GF-D8 (cell line): ENCODE data around the gene CDCA7L.
"Not testable (repeated sequence)": the region's sequence is repeated elsewhere in the genome, so short reads cannot be mapped to it uniquely, and the experiment has no call there.

Experiments
- DNase-seq: peaks from one replicate; lab custom pipeline; 2025; lab: John Stamatoyannopoulos, UW

Gene CDCA7L

GRCh38 chr7:21944616-21945453, 864 bp downstream of the CDCA7L start:
- DNase-seq, result peak; percentile 54

DNA sequence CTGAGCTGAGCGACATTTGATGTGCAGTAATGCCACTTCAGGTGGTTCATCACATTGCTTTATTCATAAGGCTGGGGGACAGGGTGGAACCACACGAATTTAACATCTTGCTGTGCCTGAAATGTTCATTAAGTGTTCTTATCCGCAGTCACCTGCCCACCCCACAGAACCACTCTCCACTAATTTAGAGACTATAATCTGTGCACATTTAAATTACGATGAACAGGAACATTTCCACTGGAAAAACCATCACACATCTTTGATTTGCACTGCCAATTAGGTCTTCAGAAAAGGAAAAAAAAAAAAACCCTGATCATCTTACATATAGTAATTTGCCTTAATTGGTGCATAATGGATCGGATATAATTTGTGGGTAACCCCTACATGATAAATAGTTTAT, 2.3 kb downstream of the CDCA7L start:
- DNase-seq, result no peak

DNA sequence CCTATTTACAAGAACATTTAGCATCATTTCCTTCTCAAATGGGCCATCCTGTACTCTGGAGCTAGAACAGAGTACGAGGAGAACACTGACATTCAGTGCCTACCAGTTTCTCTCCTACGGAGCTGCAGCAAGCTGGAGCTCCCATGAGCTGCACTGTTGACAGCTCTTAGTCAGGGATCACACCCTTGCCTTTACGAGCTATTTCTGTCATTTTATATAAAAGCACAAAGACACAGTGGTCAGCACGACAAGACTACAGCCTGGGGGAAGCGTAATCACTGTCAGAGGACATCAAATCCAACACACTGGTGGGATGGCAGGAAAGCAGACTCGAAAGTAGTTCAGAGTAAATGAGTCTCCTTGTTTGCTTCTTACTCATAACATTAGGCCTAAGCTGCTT, 2.7 kb downstream of the CDCA7L start:
- no peak for DNase-seq

- peak; percentile 78 for DNase-seq
Observed at GRCh38 chr7:21941611-21942141, 4.0 kb downstream of the CDCA7L start.

GRCh38 chr7:21939858-21940372, 5.8 kb downstream of the CDCA7L start:
- DNase-seq, result no peak

DNA sequence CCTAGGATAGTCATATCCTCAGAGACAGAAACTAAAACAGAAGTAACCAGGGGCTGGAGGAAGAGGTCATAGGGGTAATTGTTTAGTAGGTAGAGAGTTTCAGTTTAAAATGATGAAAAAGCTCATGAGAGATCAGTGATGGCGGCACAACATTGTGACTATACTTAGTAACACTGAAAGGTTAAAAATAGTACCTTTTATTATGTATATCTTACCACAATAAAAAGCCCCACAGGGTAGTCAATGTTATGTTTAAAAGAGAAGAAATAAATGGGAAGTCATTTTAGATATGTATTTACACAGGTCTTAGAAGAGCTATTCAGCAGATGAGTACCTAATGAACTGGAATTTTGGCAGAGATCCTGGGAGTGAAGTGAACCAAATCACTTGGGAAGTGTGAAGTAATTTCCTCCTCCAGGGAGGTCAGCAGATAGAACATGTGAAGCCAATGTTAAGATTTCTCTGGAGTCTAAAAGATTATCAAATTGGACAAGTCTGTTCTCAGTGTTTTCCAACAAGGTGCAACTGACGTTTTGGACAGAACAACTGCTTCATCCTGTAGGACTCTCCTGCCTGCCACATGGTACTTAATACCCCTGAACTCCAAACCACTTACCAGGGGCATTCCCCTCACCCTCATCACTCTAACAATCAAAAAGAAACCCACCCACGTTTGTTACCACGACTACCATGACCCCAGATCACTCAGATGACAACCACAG, 6.4 kb downstream of the CDCA7L start:
- DNase-seq, result no peak

DNA sequence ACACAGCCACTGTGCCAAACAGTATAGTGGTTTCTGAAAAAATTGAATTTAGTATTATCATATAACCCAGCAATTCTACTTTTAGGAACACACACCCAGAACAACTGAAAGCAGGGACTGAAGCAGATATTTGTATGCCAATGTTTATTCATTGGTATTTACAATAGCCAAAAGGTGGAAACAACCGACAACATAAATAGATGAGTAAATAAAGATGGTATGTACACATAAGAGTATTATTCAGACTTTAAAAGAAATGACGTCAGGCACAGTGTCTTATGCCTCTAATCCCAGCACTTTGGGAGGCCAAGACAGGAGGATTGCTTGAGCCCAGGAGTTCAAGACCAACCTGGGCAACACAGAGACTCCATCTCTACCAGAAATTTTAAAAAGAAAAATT, 7.2 kb downstream of the CDCA7L start:
- no peak for DNase-seq

DNA sequence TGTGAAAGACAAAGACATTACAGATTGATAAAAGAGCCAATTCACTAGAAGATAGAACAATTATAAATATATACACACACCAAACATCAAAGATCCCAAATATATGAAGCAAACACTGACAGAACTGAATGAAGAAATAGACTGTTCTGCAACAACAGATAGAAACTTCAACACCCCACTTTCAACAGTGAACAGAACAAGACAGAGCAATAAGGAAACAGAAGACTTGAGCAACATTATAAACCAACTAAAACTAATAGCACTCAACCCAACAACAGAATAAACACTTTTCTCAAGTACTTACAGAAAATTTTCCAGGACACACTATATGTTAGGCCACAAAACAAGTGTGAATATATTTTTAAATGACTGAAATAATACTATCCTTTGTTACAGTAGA, 10.9 kb downstream of the CDCA7L start:
- DNase-seq, result peak; percentile 49

GRCh38 chr7:21933293-21933692, 12.4 kb downstream of the CDCA7L start:
- DNase-seq, result not testable (repeated sequence)

- no peak for DNase-seq
Observed at GRCh38 chr7:21927693-21928092, 18.0 kb downstream of the CDCA7L start.

DNA sequence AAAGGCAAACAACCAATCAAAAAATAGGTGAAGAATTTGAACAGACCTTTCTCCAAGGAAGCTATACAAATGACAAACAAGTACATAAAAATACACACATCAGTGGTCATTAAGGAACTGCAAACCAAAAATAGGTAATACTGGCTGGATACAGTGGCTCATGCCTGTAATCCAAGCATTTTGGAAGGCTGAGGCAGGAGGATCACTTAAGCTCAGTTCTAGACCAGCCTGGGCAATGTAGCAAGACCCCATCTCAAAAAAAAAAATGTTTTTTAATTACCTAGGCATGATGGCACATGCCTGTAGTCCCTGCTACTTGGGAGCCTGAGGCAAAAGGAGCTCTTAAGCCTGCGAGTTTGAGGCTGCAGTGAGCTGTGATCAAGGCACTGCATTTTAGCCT, 19.3 kb downstream of the CDCA7L start:
- no peak for DNase-seq

DNA sequence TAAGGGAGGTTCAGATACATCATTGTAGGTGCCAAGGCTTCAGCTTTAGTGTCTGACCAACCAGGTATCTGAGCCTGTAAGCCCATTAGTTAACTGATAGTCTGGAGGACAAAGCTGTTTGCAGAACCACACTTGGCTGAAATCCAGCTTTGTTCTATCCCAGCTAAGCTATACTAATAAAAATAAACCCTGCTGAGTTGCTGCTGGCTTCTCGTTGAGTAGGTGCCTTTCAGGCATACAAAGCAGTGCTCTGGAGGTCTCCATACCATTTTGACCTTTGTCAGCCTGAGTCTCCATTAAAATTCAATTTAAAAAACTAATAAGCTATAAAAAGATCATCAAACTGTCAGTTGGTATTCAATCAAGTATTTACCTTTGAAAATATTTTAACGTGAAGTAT, 22.0 kb downstream of the CDCA7L start:
- no peak for DNase-seq

- DNase-seq, result no peak
Observed at GRCh38 chr7:21922605-21923004, 23.1 kb downstream of the CDCA7L start.

DNA sequence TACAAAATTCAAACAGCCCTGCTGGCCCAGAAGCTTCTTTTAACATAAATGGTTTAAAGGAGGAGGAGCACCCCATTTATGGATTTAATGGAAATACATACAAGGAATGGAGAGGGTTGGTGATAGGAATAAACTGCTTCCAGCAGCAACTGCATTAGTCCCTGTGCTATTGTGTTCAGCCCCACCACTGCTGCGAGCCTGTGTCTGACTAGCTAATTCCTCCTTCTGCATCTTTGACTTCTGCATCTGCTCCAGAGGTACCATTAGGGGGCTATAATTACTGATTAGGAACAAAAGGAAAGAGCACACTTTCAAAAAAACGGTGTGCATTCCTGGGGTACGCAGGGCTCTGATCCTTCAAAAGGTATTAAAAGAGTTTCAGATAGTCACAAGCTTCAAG, 24.8 kb downstream of the CDCA7L start:
- DNase-seq, result no peak

DNA sequence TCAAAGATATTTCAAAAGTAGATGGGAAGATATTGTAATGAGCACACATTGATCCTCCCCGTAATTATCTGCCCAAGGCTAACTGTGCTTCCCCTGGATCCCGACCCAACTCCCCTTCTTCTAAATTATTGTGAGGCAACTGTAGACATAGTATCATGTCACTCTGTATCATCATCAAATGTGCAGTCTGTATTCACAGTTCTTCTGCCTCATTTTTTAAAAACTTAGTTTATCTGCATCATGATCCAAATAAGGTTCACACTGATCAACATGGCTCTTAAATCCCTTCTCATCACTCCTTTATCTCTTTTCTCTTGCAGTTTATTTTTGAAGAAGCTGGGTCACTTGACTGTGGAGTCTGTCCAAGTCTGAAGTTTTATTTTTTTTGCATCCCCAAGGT, 27.5 kb downstream of the CDCA7L start:
- no peak for DNase-seq

DNA sequence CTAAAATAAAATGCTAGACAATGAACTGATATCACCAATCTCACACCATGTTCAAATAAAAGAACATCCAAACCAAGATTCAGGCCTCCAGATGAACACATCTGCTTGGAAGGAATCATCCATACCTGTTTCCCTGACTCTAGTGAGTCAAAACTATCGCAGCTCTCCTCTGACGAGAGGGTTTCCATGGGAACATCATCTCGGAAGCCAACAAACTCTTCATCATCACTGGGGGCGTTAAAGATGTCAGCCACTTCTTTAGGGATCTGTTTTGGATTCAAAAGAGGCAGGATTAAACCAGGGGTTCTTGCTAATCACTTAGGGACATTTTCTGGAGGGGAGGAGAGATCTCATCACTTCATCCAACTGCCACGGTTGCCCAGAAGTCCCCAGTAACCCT, 29.1 kb downstream of the CDCA7L start:
- no peak for DNase-seq

DNA sequence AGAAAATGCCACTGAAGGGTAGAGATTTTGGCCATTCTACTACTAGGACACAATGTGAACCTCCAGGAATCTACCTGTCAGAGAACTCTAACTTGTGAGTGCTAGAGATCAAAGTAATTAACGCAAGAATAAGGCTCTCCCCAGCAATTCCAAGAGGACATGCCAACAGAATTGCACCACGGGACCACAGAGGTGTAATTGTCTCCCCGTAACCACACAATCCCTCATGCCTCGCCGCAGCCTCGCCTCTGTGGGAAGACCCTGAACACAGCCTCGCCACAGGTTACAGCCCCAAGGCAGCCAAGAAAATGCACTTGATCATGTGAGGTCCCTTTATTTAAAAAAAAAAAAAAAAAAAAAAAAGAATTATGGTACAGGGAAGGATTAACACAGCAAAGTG, 29.5 kb downstream of the CDCA7L start:
- DNase-seq, result no peak

GRCh38 chr7:21915140-21915539, 30.6 kb downstream of the CDCA7L start:
- no peak for DNase-seq

DNA sequence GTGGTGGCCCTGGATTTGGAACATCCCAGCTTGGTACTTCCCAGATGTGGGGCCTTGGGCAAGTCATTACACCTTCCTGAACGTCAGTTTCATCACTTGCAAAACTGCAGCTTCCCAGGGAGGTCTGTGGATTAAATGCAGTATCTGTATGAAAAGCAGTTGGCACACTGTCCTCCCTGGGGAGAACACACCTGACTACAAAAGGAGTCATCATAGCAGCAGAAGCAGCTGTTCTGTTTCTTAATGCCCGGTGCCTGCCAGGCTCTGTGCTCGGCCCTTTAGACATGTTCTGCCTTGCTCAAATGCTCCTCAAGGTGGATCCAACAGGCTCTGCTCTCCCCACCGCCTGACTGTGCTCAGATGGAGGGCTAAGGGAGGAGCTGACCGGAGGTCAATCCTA, 31.0 kb downstream of the CDCA7L start:
- DNase-seq, result no peak

- DNase-seq, result no peak
Observed at GRCh38 chr7:21912931-21913780, 32.5 kb downstream of the CDCA7L start.

DNA sequence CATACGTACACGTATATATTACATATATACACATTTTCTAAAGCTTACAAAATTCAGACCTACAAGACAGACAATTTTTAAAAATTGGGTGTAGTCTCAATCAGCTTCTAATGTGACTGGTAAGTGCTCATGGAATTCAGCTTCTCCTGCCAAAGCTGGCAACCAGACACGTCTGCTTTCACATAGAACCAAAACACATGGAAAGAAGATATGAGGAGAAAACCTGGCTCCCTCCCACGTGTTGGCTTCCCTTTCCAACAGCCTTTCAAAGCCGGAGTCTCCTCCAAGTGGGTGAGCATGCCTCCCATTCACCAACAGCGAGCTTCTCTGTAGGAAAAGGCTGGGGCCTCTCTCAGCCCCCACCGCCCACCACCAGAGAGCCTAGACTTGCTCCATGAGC, 33.4 kb downstream of the CDCA7L start:
- no peak for DNase-seq

DNA sequence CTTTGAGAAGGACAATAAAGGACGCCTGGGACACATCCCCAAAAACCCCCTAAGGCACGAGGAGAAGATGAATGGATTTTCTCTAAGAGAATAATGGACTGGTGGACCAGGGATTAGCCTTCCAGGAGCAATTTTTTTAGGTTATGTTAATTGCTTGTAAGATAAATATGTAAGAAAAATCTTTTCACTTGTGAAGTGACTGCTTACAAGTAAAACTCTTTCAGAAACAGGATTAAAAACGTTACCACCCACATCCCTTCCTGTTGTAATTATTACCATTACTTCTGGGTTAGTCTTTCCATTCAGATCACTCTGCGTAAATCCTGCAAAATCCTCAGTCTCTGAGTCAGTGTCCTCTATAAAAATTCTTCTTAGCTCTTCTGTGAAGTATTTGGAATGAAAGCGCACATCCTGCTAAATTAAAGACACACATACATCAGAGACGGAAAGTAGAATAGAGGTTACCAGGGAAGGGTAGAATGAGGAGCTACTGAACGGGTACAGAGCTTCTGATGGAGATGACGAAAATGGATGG, 34.3 kb downstream of the CDCA7L start:
- no peak for DNase-seq
